Measurements from ENCODE around the gene ARHGDIA. TPM values are rescaled to one million over a fixed set of nuclear protein-coding genes. Genes with fewer than 3 reads are reported as not detected.

Gene ARHGDIA
- total RNA-seq, 1 donor from 2014 or later = 396 TPM

GRCh38 chr17:81831957-81832607, 39.1 kb downstream of the ARHGDIA start:
- H3K4me3 Mint-ChIP-seq = peak overlapping the region; percentile 92
- H3K9me3 Mint-ChIP-seq = no peaks in the 10 kb centered on the region
- intact Hi-C loops (cut with micrococcal nuclease) = loop anchor here (1.0 kb wide), 1 partner anchor 97 kb away; no protein-coding TSS in a partner anchor
- CTCF ChIA-PET = no interaction called here
- no peak for TF ChIP-seq CTCF (IDR thresholded peaks at IDR 0.05)
- ATAC-seq (ENCODE audit: low read depth) = peak; percentile 23
- peak overlapping the region; percentile 91 for H3K27ac Mint-ChIP-seq
- peak; percentile 23 for DNase-seq
- POLR2A ChIA-PET = interaction anchor here (0.6 to 2.1 kb wide), 5 partner anchors 22 to 605 kb away, joined by 3 to 6 read pairs (median 5); partner anchors contain the start of genes DCXR, NPLOC4 and TSPAN10
- peaks cover 25% of the 10 kb centered on the region for H3K4me1 Mint-ChIP-seq
- H3K27me3 Mint-ChIP-seq = no peaks in the 10 kb centered on the region
- peaks cover 6% of the 10 kb centered on the region for H3K36me3 Mint-ChIP-seq (ENCODE audit: low read depth)

- no peaks in the 10 kb centered on the region for H3K27me3 Mint-ChIP-seq
- H3K27ac Mint-ChIP-seq = peak overlapping the region; percentile 91
- no peaks in the 10 kb centered on the region for H3K9me3 Mint-ChIP-seq
- ChIA-PET CTCF (no interaction called here), POLR2A (interaction anchor here (0.6 kb wide), 1 partner anchor 109 kb away, joined by 3 read pairs; no protein-coding TSS in a partner anchor)
- DNase-seq (no peak), ATAC-seq (ENCODE audit: low read depth) (no peak)
- peaks cover 25% of the 10 kb centered on the region for H3K4me1 Mint-ChIP-seq
- H3K4me3 Mint-ChIP-seq = peak overlapping the region; percentile 92
- peaks cover 6% of the 10 kb centered on the region for H3K36me3 Mint-ChIP-seq (ENCODE audit: low read depth)
- intact Hi-C loops (cut with micrococcal nuclease) = no loop called here
- no peak for TF ChIP-seq CTCF (IDR thresholded peaks at IDR 0.05)
Observed at GRCh38 chr17:81831563-81831956, 39.6 kb downstream of the ARHGDIA start.

- Mint-ChIP-seq H3K36me3 (ENCODE audit: low read depth) (peaks cover 9% of the 10 kb centered on the region), H3K27me3 (no peaks in the 10 kb centered on the region), H3K9me3 (no peaks in the 10 kb centered on the region), H3K27ac (no peak overlapping the region), H3K4me3 (no peak overlapping the region), H3K4me1 (peaks cover 29% of the 10 kb centered on the region)
- intact Hi-C loops (cut with micrococcal nuclease) = no loop called here
- CTCF ChIA-PET = no interaction called here
- POLR2A ChIA-PET = no interaction called here
- no peak for TF ChIP-seq CTCF (IDR thresholded peaks at IDR 0.05)
- no peak for DNase-seq
- no peak for ATAC-seq (ENCODE audit: low read depth)
Observed at GRCh38 chr17:81829858-81830257, 41.3 kb downstream of the ARHGDIA start.

- H3K4me1 Mint-ChIP-seq = peaks cover 26% of the 10 kb centered on the region
- ChIA-PET CTCF (no interaction called here), POLR2A (interaction anchor here (0.5 kb wide), 1 partner anchor 13 kb away, joined by 4 read pairs; no protein-coding TSS in a partner anchor)
- TF ChIP-seq CTCF (IDR thresholded peaks at IDR 0.05) = no peak
- no peak overlapping the region for H3K27ac Mint-ChIP-seq
- no peak overlapping the region for H3K4me3 Mint-ChIP-seq
- H3K27me3 Mint-ChIP-seq = no peaks in the 10 kb centered on the region
- no peak for DNase-seq
- ATAC-seq (ENCODE audit: low read depth) = no peak
- H3K36me3 Mint-ChIP-seq (ENCODE audit: low read depth) = peaks cover 15% of the 10 kb centered on the region
- intact Hi-C loops (cut with micrococcal nuclease) = no loop called here
- no peaks in the 10 kb centered on the region for H3K9me3 Mint-ChIP-seq
Observed at GRCh38 chr17:81828656-81829055, 42.5 kb downstream of the ARHGDIA start.

GRCh38 chr17:81825841-81826466, 45.2 kb downstream of the ARHGDIA start:
- TF ChIP-seq CTCF (IDR thresholded peaks at IDR 0.05) = no peak
- intact Hi-C loops (cut with micrococcal nuclease) = no loop called here
- CTCF ChIA-PET = no interaction called here
- Mint-ChIP-seq H3K27ac (no peak overlapping the region), H3K27me3 (no peaks in the 10 kb centered on the region), H3K4me1 (peaks cover 11% of the 10 kb centered on the region), H3K36me3 (ENCODE audit: low read depth) (peaks cover 17% of the 10 kb centered on the region), H3K4me3 (no peak overlapping the region), H3K9me3 (no peaks in the 10 kb centered on the region)
- ATAC-seq (ENCODE audit: low read depth) (no peak), DNase-seq (no peak)
- POLR2A ChIA-PET = interaction anchor here (0.6 to 0.7 kb wide), 3 partner anchors 9 to 814 kb away, joined by 3 to 5 read pairs (median 3); partner anchors contain the start of gene PPP1R27

Measured in activated B cell treated with CpG ODN at 0.5 μM for 24 hours (primary cell).